GM12878 (cell line): Measurements from ENCODE around the gene HCFC1R1. TPM values are rescaled to one million over a fixed set of nuclear protein-coding genes. Genes with fewer than 3 reads are reported as not detected.

ENCODE experiments used
- CEBPZ ChIP-seq: fragments of 150-350 bp; IDR thresholded peaks from 2 replicates; pipeline ENCODE4 v1.6.1; 2016; ENCODE audit warnings: low read depth, low read length
- CTCF ChIP-seq, 3 experiments: IDR thresholded peaks in 2 of 3; conservative IDR thresholded peaks in 1 of 3; 2 replicates each; pipeline ENCODE4 v1.5.1; 2011; ENCODE audit warnings: low read depth in 3 of 3, low read length in 3 of 3, mild to moderate bottlenecking in 3 of 3, control low read depth in 2 of 3, moderate library complexity in 2 of 3, inconsistent platforms in 1 of 3, mixed read lengths in 1 of 3; ENCODE audit not compliant: control insufficient read depth in 2 of 3, insufficient read depth in 1 of 3; ENCODE audit errors: extremely low read depth in 1 of 3
- GABPA ChIP-seq: IDR thresholded peaks from 2 replicates; pipeline ENCODE4 v1.6.1; 2014; ENCODE audit warnings: antibody characterized with exemption, low read depth, mild to moderate bottlenecking, inconsistent platforms
- NFIC ChIP-seq: IDR thresholded peaks from 2 replicates; pipeline ENCODE4 v1.6.1; 2012; ENCODE audit warnings: low read depth, mild to moderate bottlenecking, inconsistent platforms, low read length, moderate library complexity
- NR2C2 ChIP-seq: IDR thresholded peaks from 2 replicates; pipeline ENCODE4 v1.6.1; 2011; ENCODE audit warnings: borderline replicate concordance, low read depth; ENCODE audit not compliant: control insufficient read depth, insufficient read length
- RAD21 ChIP-seq: IDR thresholded peaks from 2 replicates; pipeline ENCODE4 v1.6.1; 2011; ENCODE audit warnings: mild to moderate bottlenecking, low read depth, low read length, moderate library complexity; ENCODE audit not compliant: insufficient read depth
- RELA ChIP-seq: fragments of 450-650 bp; IDR thresholded peaks from 2 replicates; pipeline ENCODE4 v1.8.0; 2014; ENCODE audit warnings: borderline replicate concordance; ENCODE audit not compliant: partially characterized antibody
- REST ChIP-seq: IDR thresholded peaks from 2 replicates; pipeline ENCODE4 v1.6.1; 2012; ENCODE audit warnings: mild to moderate bottlenecking, low read depth, low read length
- ZBTB40 ChIP-seq: fragments of 450-650 bp; IDR thresholded peaks from 2 replicates; pipeline ENCODE4 v1.6.1; 2016; ENCODE audit warnings: mild to moderate bottlenecking, moderate library complexity, borderline replicate concordance
- ZNF687 ChIP-seq: fragments of 450-650 bp; IDR thresholded peaks from 2 replicates; pipeline ENCODE4 v1.6.1; 2017; ENCODE audit warnings: mild to moderate bottlenecking, moderate library complexity
- polyA plus RNA-seq, 11 experiments: library from polyadenylated mRNA; depleted of rRNA in 4 of 11; unstranded in 6 of 11; stranded (reverse) in 5 of 11; fragments of >200 nt; fragmentation: Nextera tagmentation in 4 of 11; fragmentation: Illumina TruSeq in 1 of 11; extraction: Ambion mirVana in 4 of 11; extraction: Trizol in 1 of 11; gene quantifications; 1 replicate in 1 of 11; 2 replicates in 10 of 11; pipeline versions ENCODE4 v1.2.1 to v1.2.3, GENCODE V29; 2011 to 2016; ENCODE audit warnings: inconsistent platforms in 2 of 11, missing spikeins in 2 of 11, low read depth in 1 of 11
- total RNA-seq, 4 experiments: library from RNA; depleted of rRNA in 3 of 4; stranded (reverse); fragments of >200 nt in 3 of 4; fragmentation: Illumina TruSeq in 1 of 4; extraction: Trizol in 1 of 4; gene quantifications; 2 replicates each; pipeline versions ENCODE4 v1.2.1 to v1.2.3, GENCODE V29; 2013 to 2021

The HCFC1R1 gene
- total and polyA plus RNA-seq, 10 of the 15 experiments (the other 5 are each of a cell fraction or from before 2014, with no cell fraction given) = 2.8 to 42.5 (median 20.4) TPM

- TF ChIP-seq ZNF687 = peak; percentile 23; the same call in 1 of the 2 replicates
- no peak for TF ChIP-seq NFIC
- TF ChIP-seq CTCF (IDR thresholded peaks at IDR 0.05 in 2 of 3, conservative IDR thresholded peaks at IDR 0.05 in 1 of 3; ENCODE audit: control insufficient read depth in 2 of 3, extremely low read depth in 1 of 3, insufficient read depth in 1 of 3, low read depth in 3 of 3, low read length in 3 of 3) = no peak
- no peak for TF ChIP-seq GABPA
- TF ChIP-seq CEBPZ = no peak
- peak; percentile 93 for TF ChIP-seq RELA
- no peak for TF ChIP-seq RAD21
- no peak for TF ChIP-seq REST
- TF ChIP-seq NR2C2 = no peak
- TF ChIP-seq ZBTB40 = no peak; the same call in 1 of the 2 replicates
Observed at GRCh38 chr16:3065069-3065741, 41.5 kb upstream of the HCFC1R1 start, which contains the start of gene IL32 (continued).
